ENCODE data around the gene SLC16A9.

DNA sequence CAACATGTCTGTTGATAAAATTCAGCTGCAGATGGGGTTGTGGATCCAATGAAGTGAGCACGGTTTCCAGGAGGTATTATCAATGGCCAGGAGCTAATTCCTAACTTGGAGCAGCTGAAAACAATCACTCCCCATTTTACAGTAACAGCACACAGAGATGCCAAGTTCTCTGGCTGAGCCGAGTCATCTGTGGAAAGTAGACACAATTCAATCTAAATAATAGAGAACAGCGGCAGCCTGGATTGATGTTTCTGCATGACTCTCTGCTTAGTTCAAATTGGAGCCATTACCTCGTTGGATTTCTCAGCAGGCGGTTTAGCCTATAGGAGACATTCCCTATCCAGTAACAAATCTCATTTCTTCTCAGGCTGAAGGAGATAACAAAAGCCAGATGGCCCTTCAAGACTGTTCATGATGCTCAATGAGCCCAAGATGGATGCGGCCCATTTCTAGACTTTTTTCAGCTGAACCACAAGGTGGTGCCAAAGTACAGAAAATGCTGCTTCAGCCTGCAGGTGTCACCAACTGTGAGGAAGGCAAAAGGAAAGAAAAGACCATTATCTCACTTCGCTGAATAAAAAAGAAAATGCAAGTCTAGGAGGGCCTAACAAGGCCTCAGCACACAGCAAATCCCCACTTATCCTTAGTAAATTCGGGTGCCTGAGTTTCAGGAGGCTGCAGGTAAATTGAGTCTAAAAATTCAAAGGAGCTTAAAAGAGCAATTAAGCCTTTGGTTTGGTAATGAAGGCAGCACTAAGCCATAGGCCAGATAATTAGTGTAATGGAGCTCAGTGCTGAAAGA lies 83.7 kb downstream of the SLC16A9 start:
- TF ChIP-seq EZH2phosphoT487 (IDR thresholded peaks at IDR 0.05; ENCODE audit: insufficient read depth, low read depth), result no peak
- TF ChIP-seq EZH2 (IDR thresholded peaks at IDR 0.05; ENCODE audit: insufficient read depth, poor library complexity, severe bottlenecking), result no peak

Data from GM23248 (cell line).